Caco-2 (cell line): ENCODE results near the gene LRBA. TPM values are rescaled to one million over a fixed set of nuclear protein-coding genes. Genes with fewer than 3 reads are reported as not detected.

ENCODE experiments used
- BruUV-seq: library from RNA; stranded (reverse); fragments of 400-500 nt; replicated peaks from 2 replicates; lab custom pipeline; 2021; lab: Mats Ljungman, UMichigan
- CTCF ChIA-PET: fragments of 300-600 bp; sonication (Branson Sonifier 250); formaldehyde crosslinking; loops from one replicate; lab custom pipeline; 2022; ENCODE audit warnings: antibody characterized with exemption; lab: Charles Lee
- POLR2A ChIA-PET: fragments of 300-600 bp; sonication (Branson Sonifier 250); formaldehyde crosslinking; loops from one replicate; lab custom pipeline; 2022; ENCODE audit warnings: antibody characterized with exemption; lab: Charles Lee
- DNase-seq, 2 experiments: peaks; one replicate each; pipeline versions ENCODE4 v3.0.0 to v3.0.0-alpha.2; 2020 to 2022
- H3K27me3 ChIP-seq: replicated peaks from 2 replicates; pipeline ENCODE4 v1.6.0; 2011; ENCODE audit warnings: low read length; ENCODE audit not compliant: control insufficient read depth, insufficient read depth
- H3K36me3 ChIP-seq: 2 replicates; pipeline ENCODE4 v1.5.1; 2011; ENCODE audit warnings: low read length; ENCODE audit not compliant: control insufficient read depth, insufficient read depth
- H3K4me1 ChIP-seq: fragments of 250-450 bp; sonication (Bioruptor Pico); 2 replicates; pipeline ENCODE4 v1.5.1; 2020; ENCODE audit warnings: mild to moderate bottlenecking
- H3K4me3 ChIP-seq: 2 replicates; pipeline ENCODE4 v1.5.1; 2011; ENCODE audit warnings: low read depth, mild to moderate bottlenecking, control low read depth, low read length
- H3K9me3 ChIP-seq: fragments of 250-450 bp; sonication (Bioruptor Pico); 2 replicates; pipeline ENCODE4 v1.5.1; 2020; ENCODE audit warnings: mild to moderate bottlenecking, moderate library complexity
- H3K27ac Mint-ChIP-seq: one replicate; pipeline ENCODE4 v1.8.0; 2022; ENCODE audit warnings: mixed read lengths; ENCODE audit not compliant: unreplicated experiment
- H3K27me3 Mint-ChIP-seq: one replicate; pipeline ENCODE4 v1.8.0; 2022; ENCODE audit warnings: mixed read lengths; ENCODE audit not compliant: insufficient read depth, unreplicated experiment
- H3K36me3 Mint-ChIP-seq: one replicate; pipeline ENCODE4 v1.8.0; 2022; ENCODE audit warnings: mild to moderate bottlenecking, mixed read lengths; ENCODE audit not compliant: insufficient read depth, unreplicated experiment
- H3K4me1 Mint-ChIP-seq: one replicate; pipeline ENCODE4 v1.8.0; 2022; ENCODE audit warnings: low read depth, mixed read lengths; ENCODE audit not compliant: unreplicated experiment
- H3K4me3 Mint-ChIP-seq: one replicate; pipeline ENCODE4 v1.8.0; 2022; ENCODE audit warnings: mild to moderate bottlenecking, moderate library complexity, mixed read lengths; ENCODE audit not compliant: unreplicated experiment
- H3K9me3 Mint-ChIP-seq: one replicate; pipeline ENCODE4 v1.8.0; 2022; ENCODE audit warnings: mixed read lengths; ENCODE audit not compliant: unreplicated experiment
- CTCF ChIP-seq, 2 experiments: fragments of 200-600 bp in 1 of 2; IDR thresholded peaks; 1 replicate in 1 of 2; 2 replicates in 1 of 2; pipeline versions ENCODE4 v1.5.1 to v1.8.0; 2011 to 2022; ENCODE audit warnings: antibody characterized with exemption in 1 of 2, control low read depth in 1 of 2, inconsistent platforms in 1 of 2, low read depth in 1 of 2, low read length in 1 of 2, mild to moderate bottlenecking in 1 of 2, moderate library complexity in 1 of 2; ENCODE audit not compliant: insufficient read depth in 1 of 2, severe bottlenecking in 1 of 2, unreplicated experiment in 1 of 2
- intact Hi-C: fragments of 100-400 bp; cut with micrococcal nuclease; formaldehyde crosslinking; loops from one replicate; pipeline ENCODE4 v1.10.0; 2022; ENCODE audit not compliant: unreplicated experiment
- total RNA-seq: library from RNA; stranded (reverse); gene quantifications from 2 replicates; pipeline ENCODE4 v1.2.3, GENCODE V29; 2022

Gene LRBA
- total RNA-seq, 1 experiment from 2014 or later: 53.2 TPM

- Mint-ChIP-seq H3K27me3 (no peaks in the 10 kb centered on the region), H3K36me3 (no peaks in the 10 kb centered on the region), H3K27ac (no peak overlapping the region), H3K9me3 (no peaks in the 10 kb centered on the region), H3K4me3 (no peak overlapping the region), H3K4me1 (no peaks in the 10 kb centered on the region)
- DNase-seq: no peak
- no TSS peak for BruUV-seq
- no peaks in the 10 kb centered on the region for H3K4me1 ChIP-seq
- no peak overlapping the region for H3K4me3 ChIP-seq
- no peaks in the 10 kb centered on the region for H3K9me3 ChIP-seq
- TF ChIP-seq CTCF (IDR thresholded peaks at IDR 0.05; ENCODE audit: insufficient read depth in 1 of 2, low read depth in 1 of 2, low read length in 1 of 2, severe bottlenecking in 1 of 2, unreplicated experiment in 1 of 2): no peak
- H3K27me3 ChIP-seq: no peaks in the 10 kb centered on the region
- intact Hi-C loops: no loop called here
- H3K36me3 ChIP-seq: no peaks in the 10 kb centered on the region
- ChIA-PET CTCF (no interaction called here), POLR2A (no interaction called here)
These were observed 320.6 kb downstream of the LRBA start for GRCh38 chr4:150694438-150694837.

- no peak overlapping the region for H3K4me3 Mint-ChIP-seq
- no peaks in the 10 kb centered on the region for H3K4me1 Mint-ChIP-seq
- intact Hi-C loops: no loop called here
These were observed 331.2 kb downstream of the LRBA start for GRCh38 chr4:150683775-150684350.

GRCh38 chr4:150682126-150682525 lies 333.0 kb downstream of the LRBA start:
- intact Hi-C loops: no loop called here
- Mint-ChIP-seq H3K27ac (no peak overlapping the region), H3K27me3 (no peaks in the 10 kb centered on the region), H3K4me1 (no peaks in the 10 kb centered on the region), H3K9me3 (no peaks in the 10 kb centered on the region), H3K36me3 (peaks cover 11% of the 10 kb centered on the region), H3K4me3 (no peak overlapping the region)
- DNase-seq: no peak
- ChIA-PET POLR2A (no interaction called here), CTCF (no interaction called here)
- TF ChIP-seq CTCF (IDR thresholded peaks at IDR 0.05; ENCODE audit: insufficient read depth in 1 of 2, low read depth in 1 of 2, low read length in 1 of 2, severe bottlenecking in 1 of 2, unreplicated experiment in 1 of 2): no peak
- Histone ChIP-seq H3K4me3 (no peak overlapping the region), H3K27me3 (no peaks in the 10 kb centered on the region), H3K4me1 (no peaks in the 10 kb centered on the region), H3K36me3 (no peaks in the 10 kb centered on the region), H3K9me3 (no peaks in the 10 kb centered on the region)
- BruUV-seq: no TSS peak

More at GRCh38 chr4:150683775-150684350, 331.2 kb downstream of the LRBA start:
- Mint-ChIP-seq H3K9me3 (no peaks in the 10 kb centered on the region), H3K36me3 (peaks cover 11% of the 10 kb centered on the region), H3K27ac (no peak overlapping the region), H3K27me3 (no peaks in the 10 kb centered on the region)
- Histone ChIP-seq H3K27me3 (no peaks in the 10 kb centered on the region), H3K9me3 (no peaks in the 10 kb centered on the region), H3K36me3 (no peaks in the 10 kb centered on the region), H3K4me1 (no peaks in the 10 kb centered on the region), H3K4me3 (no peak overlapping the region)
- ChIA-PET POLR2A (no interaction called here), CTCF (no interaction called here)
- no peak for DNase-seq
- BruUV-seq: no TSS peak
- TF ChIP-seq CTCF (IDR thresholded peaks at IDR 0.05; ENCODE audit: insufficient read depth in 1 of 2, low read depth in 1 of 2, low read length in 1 of 2, severe bottlenecking in 1 of 2, unreplicated experiment in 1 of 2): no peak
